K562 (cell line): ENCODE results near the gene CALCOCO2. TPM values are rescaled to one million over a fixed set of nuclear protein-coding genes. Genes with fewer than 3 reads are reported as not detected.
A peak's percentile ranks its signal among the peaks of the same experiment; 100 is the strongest.

Source experiments
- ELF1 ChIP-seq: fragments of 200-800 bp; sonication (Bioruptor generic); IDR thresholded peaks from 2 replicates; pipeline ENCODE4 v1.6.1; 2016; ENCODE audit warnings: missing genetic modification characterization, missing compliant biosample characterization
- ETS2 ChIP-seq: IDR thresholded peaks from 2 replicates; pipeline ENCODE4 v1.6.1; 2016; ENCODE audit warnings: borderline replicate concordance, missing genetic modification characterization, mild to moderate bottlenecking, moderate library complexity, missing compliant biosample characterization; ENCODE audit not compliant: poor library complexity, severe bottlenecking
- ETV5 ChIP-seq: sonication (generic); formaldehyde crosslinking; IDR thresholded peaks from 2 replicates; pipeline ENCODE4 v1.4.0; 2020; ENCODE audit warnings: low read depth, mild to moderate bottlenecking, missing genetic modification reagents
- GATAD2B ChIP-seq: fragments of 450-650 bp; IDR thresholded peaks from 2 replicates; pipeline ENCODE4 v1.6.1; 2017; ENCODE audit warnings: mild to moderate bottlenecking, borderline replicate concordance
- MAZ ChIP-seq, 2 experiments: fragments of 450-650 bp in 1 of 2; sonication (generic) in 1 of 2; formaldehyde crosslinking; IDR thresholded peaks in 1 of 2; conservative IDR thresholded peaks in 1 of 2; 2 replicates each; pipeline versions ENCODE4 v1.4.0 to v1.5.0; 2020; ENCODE audit warnings: mild to moderate bottlenecking in 1 of 2, missing genetic modification reagents in 1 of 2
- POLR2A ChIP-seq: fragments of 450-650 bp; conservative IDR thresholded peaks from 2 replicates; pipeline ENCODE4 v1.6.1; 2016
- TEAD4 ChIP-seq, 2 experiments: sonication (generic) in 1 of 2; formaldehyde crosslinking in 1 of 2; IDR thresholded peaks; 2 replicates each; pipeline versions ENCODE4 v1.6.1 to v1.8.0; 2012 to 2022; ENCODE audit warnings: borderline replicate concordance in 1 of 2, inconsistent platforms in 1 of 2, low read length in 1 of 2, mild to moderate bottlenecking in 1 of 2, missing genetic modification reagents in 1 of 2
- YY1 ChIP-seq, 3 experiments: IDR thresholded peaks; 2 replicates each; pipeline ENCODE4 v1.6.1; 2011; ENCODE audit warnings: low read length in 2 of 3, mild to moderate bottlenecking in 2 of 3, moderate library complexity in 2 of 3, borderline replicate concordance in 1 of 3, control low read depth in 1 of 3, low read depth in 1 of 3; ENCODE audit not compliant: insufficient read depth in 3 of 3, insufficient replicate concordance in 2 of 3, control insufficient read depth in 1 of 3, insufficient read length in 1 of 3; ENCODE audit errors: extremely low read depth in 1 of 3
- ZFPM2 ChIP-seq: fragments of 250-450 bp; sonication (Bioruptor Pico); IDR thresholded peaks from 2 replicates; pipeline ENCODE4 v1.5.1; 2022; ENCODE audit warnings: mild to moderate bottlenecking
- ZNF668 ChIP-seq: fragments of 250-450 bp; sonication (Bioruptor Pico); IDR thresholded peaks from 2 replicates; pipeline ENCODE4 v1.8.0; 2022; ENCODE audit warnings: mild to moderate bottlenecking, inconsistent platforms
- ZZZ3 ChIP-seq: fragments of 450-650 bp; IDR thresholded peaks from 2 replicates; pipeline ENCODE4 v1.6.1; 2016; ENCODE audit warnings: antibody characterized with exemption, mild to moderate bottlenecking, moderate library complexity
- polyA plus RNA-seq, 8 experiments: library from polyadenylated mRNA; depleted of rRNA in 4 of 8; stranded (reverse) in 5 of 8; unstranded in 3 of 8; fragments of >200 nt; fragmentation: Nextera tagmentation in 2 of 8; fragmentation: Illumina TruSeq in 1 of 8; extraction: Ambion mirVana in 2 of 8; extraction: Trizol in 1 of 8; gene quantifications; 2 replicates each; pipeline versions ENCODE4 v1.2.1 to v1.2.3, GENCODE V29; 2011 to 2014; ENCODE audit warnings: inconsistent platforms in 1 of 8, missing spikeins in 1 of 8
- total RNA-seq, 7 experiments: library from RNA; depleted of rRNA in 6 of 7; stranded (reverse); fragments of >200 nt in 6 of 7; fragmentation: Illumina TruSeq in 2 of 7; extraction: Trizol in 2 of 7; gene quantifications; 2 replicates each; pipeline versions ENCODE4 v1.2.1 to v1.2.3, GENCODE V29; 2011 to 2021; ENCODE audit warnings: low replicate concordance in 1 of 7
- TF ChIP-seq, protein P1 (sequence below): fragments of 450-650 bp; formaldehyde crosslinking; IDR thresholded peaks from 2 replicates; pipeline ENCODE4 v1.4.0; 2022; ENCODE audit warnings: mild to moderate bottlenecking, moderate library complexity
- TF ChIP-seq, protein P2 (sequence below): fragments of 250-450 bp; sonication (Bioruptor Pico); IDR thresholded peaks from 2 replicates; pipeline ENCODE4 v1.8.0; 2021; ENCODE audit warnings: mild to moderate bottlenecking, moderate library complexity
- TF ChIP-seq, protein P3 (sequence below): fragments of 450-650 bp; formaldehyde crosslinking; IDR thresholded peaks from 2 replicates; pipeline ENCODE4 v1.4.0; 2020; ENCODE audit warnings: mild to moderate bottlenecking, moderate library complexity
- TF ChIP-seq, protein P4 (sequence below): sonication (generic); formaldehyde crosslinking; IDR thresholded peaks from 2 replicates; pipeline ENCODE4 v1.8.0; 2022; ENCODE audit warnings: mild to moderate bottlenecking, missing genetic modification reagents
- TF ChIP-seq, protein P5 (sequence below): fragments of 200-800 bp; sonication (Bioruptor generic); IDR thresholded peaks from 2 replicates; pipeline ENCODE4 v1.6.1; 2017; ENCODE audit warnings: missing genetic modification characterization, missing compliant biosample characterization
- TF ChIP-seq, protein P6 (sequence below): fragments of 450-650 bp; IDR thresholded peaks from 2 replicates; pipeline ENCODE4 v1.6.1; 2016; ENCODE audit warnings: borderline replicate concordance

CALCOCO2 gene
- total and polyA plus RNA-seq, 9 of the 15 experiments (the other 6 are each of a cell fraction or from before 2014, with no cell fraction given): 24.1 to 87.3 (median 67.5) TPM

DNA sequence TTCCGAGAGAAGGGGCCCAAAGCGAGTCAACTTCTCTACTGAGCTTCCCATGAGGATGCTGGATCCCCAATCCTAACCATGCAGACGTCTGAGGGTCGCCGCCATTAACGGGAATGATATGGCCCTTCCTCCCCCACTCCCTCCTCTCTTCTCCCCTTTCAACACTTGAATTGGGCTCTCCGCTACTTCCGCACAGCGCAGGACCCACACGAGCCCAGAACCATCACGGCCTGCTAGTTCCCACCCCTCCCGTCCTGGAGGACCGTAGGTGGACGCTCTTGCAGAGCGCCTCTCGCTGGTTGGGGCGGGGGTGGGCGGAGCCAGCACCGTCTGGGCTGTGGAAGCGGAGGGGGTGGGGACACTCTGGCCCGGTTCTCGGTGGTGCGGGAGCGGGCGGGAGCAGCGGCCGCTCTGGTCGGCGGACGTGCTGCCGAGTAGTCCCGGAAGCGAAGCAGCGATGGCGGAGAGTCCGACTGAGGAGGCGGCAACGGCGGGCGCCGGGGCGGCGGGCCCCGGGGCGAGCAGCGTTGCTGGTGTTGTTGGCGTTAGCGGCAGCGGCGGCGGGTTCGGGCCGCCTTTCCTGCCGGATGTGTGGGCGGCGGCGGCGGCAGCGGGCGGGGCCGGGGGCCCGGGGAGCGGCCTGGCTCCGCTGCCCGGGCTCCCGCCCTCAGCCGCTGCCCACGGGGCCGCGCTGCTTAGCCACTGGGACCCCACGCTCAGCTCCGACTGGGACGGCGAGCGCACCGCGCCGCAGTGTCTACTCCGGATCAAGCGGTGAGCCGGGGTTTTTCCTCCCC, 77.4 kb downstream of the CALCOCO2 start, which contains the start of gene UBE2Z (continued):
- TF ChIP-seq, protein P1, sequence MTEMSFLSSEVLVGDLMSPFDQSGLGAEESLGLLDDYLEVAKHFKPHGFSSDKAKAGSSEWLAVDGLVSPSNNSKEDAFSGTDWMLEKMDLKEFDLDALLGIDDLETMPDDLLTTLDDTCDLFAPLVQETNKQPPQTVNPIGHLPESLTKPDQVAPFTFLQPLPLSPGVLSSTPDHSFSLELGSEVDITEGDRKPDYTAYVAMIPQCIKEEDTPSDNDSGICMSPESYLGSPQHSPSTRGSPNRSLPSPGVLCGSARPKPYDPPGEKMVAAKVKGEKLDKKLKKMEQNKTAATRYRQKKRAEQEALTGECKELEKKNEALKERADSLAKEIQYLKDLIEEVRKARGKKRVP (CRISPR knock-in tag): no peak
- TF ChIP-seq ZFPM2 (CRISPR knock-in tag): no peak
- peak; percentile 95 for TF ChIP-seq ELF1 (tag)
- TF ChIP-seq, protein P2, sequence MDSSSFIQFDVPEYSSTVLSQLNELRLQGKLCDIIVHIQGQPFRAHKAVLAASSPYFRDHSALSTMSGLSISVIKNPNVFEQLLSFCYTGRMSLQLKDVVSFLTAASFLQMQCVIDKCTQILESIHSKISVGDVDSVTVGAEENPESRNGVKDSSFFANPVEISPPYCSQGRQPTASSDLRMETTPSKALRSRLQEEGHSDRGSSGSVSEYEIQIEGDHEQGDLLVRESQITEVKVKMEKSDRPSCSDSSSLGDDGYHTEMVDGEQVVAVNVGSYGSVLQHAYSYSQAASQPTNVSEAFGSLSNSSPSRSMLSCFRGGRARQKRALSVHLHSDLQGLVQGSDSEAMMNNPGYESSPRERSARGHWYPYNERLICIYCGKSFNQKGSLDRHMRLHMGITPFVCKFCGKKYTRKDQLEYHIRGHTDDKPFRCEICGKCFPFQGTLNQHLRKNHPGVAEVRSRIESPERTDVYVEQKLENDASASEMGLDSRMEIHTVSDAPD (CRISPR knock-in tag): no peak
- no peak for TF ChIP-seq ZNF668 (CRISPR knock-in tag)
- TF ChIP-seq ETV5: peak; percentile 74
- peak; percentile 39 to 90 (median 89) for TF ChIP-seq YY1 (IDR thresholded peaks at IDR 0.05; ENCODE audit: borderline replicate concordance in 1 of 3, control insufficient read depth in 1 of 3, extremely low read depth in 1 of 3, insufficient read depth in 3 of 3, insufficient read length in 1 of 3, insufficient replicate concordance in 2 of 3, low read depth in 1 of 3, low read length in 2 of 3)
- TF ChIP-seq MAZ (CRISPR knock-in tag; conservative IDR thresholded peaks at IDR 0.05 in 1 of 2, IDR thresholded peaks at IDR 0.05 in 1 of 2): peak; percentile 97
- TF ChIP-seq, protein P3, sequence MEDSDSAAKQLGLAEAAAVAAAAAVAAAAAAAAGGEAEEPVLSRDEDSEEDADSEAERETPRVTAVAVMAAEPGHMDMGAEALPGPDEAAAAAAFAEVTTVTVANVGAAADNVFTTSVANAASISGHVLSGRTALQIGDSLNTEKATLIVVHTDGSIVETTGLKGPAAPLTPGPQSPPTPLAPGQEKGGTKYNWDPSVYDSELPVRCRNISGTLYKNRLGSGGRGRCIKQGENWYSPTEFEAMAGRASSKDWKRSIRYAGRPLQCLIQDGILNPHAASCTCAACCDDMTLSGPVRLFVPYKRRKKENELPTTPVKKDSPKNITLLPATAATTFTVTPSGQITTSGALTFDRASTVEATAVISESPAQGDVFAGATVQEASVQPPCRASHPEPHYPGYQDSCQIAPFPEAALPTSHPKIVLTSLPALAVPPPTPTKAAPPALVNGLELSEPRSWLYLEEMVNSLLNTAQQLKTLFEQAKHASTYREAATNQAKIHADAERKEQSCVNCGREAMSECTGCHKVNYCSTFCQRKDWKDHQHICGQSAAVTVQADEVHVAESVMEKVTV (CRISPR knock-in tag): no peak
- TF ChIP-seq, protein P4, sequence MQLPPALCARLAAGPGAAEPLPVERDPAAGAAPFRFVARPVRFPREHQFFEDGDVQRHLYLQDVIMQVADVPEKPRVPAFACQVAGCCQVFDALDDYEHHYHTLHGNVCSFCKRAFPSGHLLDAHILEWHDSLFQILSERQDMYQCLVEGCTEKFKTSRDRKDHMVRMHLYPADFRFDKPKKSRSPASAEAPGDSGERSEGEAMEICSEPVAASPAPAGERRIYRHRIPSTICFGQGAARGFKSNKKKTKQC: peak; percentile 45; the same call in 1 of the 2 replicates
- TF ChIP-seq GATAD2B: peak; percentile 88
- 0 out of 2 replicates have a peak, but pooled peaks have one; percentile 13 for TF ChIP-seq TEAD4 (IDR thresholded peaks at IDR 0.05; ENCODE audit: low read length)
- no peak for TF ChIP-seq TEAD4 (CRISPR knock-in tag; IDR thresholded peaks at IDR 0.05; ENCODE audit: borderline replicate concordance)
- TF ChIP-seq, protein P5, sequence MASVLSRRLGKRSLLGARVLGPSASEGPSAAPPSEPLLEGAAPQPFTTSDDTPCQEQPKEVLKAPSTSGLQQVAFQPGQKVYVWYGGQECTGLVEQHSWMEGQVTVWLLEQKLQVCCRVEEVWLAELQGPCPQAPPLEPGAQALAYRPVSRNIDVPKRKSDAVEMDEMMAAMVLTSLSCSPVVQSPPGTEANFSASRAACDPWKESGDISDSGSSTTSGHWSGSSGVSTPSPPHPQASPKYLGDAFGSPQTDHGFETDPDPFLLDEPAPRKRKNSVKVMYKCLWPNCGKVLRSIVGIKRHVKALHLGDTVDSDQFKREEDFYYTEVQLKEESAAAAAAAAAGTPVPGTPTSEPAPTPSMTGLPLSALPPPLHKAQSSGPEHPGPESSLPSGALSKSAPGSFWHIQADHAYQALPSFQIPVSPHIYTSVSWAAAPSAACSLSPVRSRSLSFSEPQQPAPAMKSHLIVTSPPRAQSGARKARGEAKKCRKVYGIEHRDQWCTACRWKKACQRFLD: peak; percentile 84
- TF ChIP-seq, protein P6, sequence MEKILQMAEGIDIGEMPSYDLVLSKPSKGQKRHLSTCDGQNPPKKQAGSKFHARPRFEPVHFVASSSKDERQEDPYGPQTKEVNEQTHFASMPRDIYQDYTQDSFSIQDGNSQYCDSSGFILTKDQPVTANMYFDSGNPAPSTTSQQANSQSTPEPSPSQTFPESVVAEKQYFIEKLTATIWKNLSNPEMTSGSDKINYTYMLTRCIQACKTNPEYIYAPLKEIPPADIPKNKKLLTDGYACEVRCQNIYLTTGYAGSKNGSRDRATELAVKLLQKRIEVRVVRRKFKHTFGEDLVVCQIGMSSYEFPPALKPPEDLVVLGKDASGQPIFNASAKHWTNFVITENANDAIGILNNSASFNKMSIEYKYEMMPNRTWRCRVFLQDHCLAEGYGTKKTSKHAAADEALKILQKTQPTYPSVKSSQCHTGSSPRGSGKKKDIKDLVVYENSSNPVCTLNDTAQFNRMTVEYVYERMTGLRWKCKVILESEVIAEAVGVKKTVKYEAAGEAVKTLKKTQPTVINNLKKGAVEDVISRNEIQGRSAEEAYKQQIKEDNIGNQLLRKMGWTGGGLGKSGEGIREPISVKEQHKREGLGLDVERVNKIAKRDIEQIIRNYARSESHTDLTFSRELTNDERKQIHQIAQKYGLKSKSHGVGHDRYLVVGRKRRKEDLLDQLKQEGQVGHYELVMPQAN: peak; percentile 76; the same call in 1 of the 2 replicates
- TF ChIP-seq ETS2: no peak
- TF ChIP-seq ZZZ3: no peak
- TF ChIP-seq POLR2A: peak; percentile 92
